ENCODE results near the gene SERP1.

DNA sequence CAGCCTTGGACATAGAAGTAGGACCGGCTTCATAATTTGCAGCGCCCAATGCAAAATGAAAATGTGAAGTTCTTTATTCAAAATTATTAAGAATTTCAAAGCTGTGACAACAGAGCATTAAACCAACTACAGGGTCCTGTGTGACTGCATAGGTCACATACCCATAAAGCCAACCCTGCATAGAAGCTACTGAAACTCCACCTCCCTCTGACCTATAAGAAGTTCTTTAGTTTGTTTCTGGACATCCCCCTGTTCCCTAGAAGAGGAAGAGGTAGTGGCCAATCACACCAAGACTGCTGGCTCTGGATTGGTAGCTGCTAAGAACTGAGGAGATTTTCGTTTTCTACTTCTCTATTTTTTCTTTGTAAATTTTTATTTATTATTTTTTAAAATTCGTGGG is 47.9 kb upstream of the SERP1 start:
- no peak for TF ChIP-seq EZH2 (IDR thresholded peaks at IDR 0.05; ENCODE audit: insufficient read depth, poor library complexity, severe bottlenecking)
- TF ChIP-seq EZH2phosphoT487 (IDR thresholded peaks at IDR 0.05; ENCODE audit: insufficient read depth, low read depth): no peak

All from GM23248 (cell line).